ENCODE results near the gene CKMT1A.
"Not testable (repeated sequence)": the region's sequence is repeated elsewhere in the genome, so short reads cannot be mapped to it uniquely, and the experiment has no call there.

DNA sequence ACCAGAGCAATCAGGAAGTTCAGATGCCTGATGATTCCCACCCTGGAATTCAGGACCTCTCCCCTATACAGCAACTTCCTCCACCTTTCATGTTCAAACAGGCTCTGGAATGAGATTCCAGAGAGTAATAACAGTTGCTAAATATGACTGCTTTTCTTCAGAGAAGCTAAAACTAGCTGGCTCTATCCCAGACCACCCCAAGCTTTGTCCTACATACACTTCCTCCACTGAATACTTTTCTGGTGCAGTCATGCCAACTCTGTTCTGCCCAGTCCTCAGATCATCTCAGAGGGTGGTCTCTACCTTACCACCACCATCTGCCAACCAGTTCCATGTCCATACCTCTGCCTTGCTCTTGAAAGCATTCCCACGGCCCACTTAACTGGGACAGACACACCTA is 27.5 kb upstream of the CKMT1A start:
- TF ChIP-seq EZH2 (IDR thresholded peaks at IDR 0.05; ENCODE audit: borderline replicate concordance, low read depth, low read length, poor library complexity, severe bottlenecking); CTCF (conservative IDR thresholded peaks at IDR 0.05; ENCODE audit: low read depth, low read length): not testable (repeated sequence)

Data from A673 (cell line).